WTC11 (cell line): ENCODE measurements around the gene MYH16.

Experiments used
- ATF1 ChIP-seq: sonication (generic); formaldehyde crosslinking; IDR thresholded peaks from 2 replicates; pipeline ENCODE4 v1.8.1; 2023; ENCODE audit warnings: mild to moderate bottlenecking, moderate library complexity, missing genetic modification reagents
- ATF6 ChIP-seq: sonication (generic); formaldehyde crosslinking; IDR thresholded peaks from 2 replicates; pipeline ENCODE4 v1.8.1; 2023; ENCODE audit warnings: mild to moderate bottlenecking, missing genetic modification reagents
- CREB1 ChIP-seq: sonication (generic); formaldehyde crosslinking; IDR thresholded peaks from 2 replicates; pipeline ENCODE4 v1.8.0; 2023; ENCODE audit warnings: mild to moderate bottlenecking, missing genetic modification reagents
- NFYB ChIP-seq: sonication (generic); formaldehyde crosslinking; conservative IDR thresholded peaks from 2 replicates; pipeline ENCODE4 v1.8.0; 2022; ENCODE audit warnings: low read depth, missing genetic modification reagents
- SP1 ChIP-seq: sonication (generic); formaldehyde crosslinking; conservative IDR thresholded peaks from 2 replicates; pipeline ENCODE4 v1.8.1; 2022; ENCODE audit warnings: missing genetic modification reagents
- TP53 ChIP-seq: sonication (generic); formaldehyde crosslinking; IDR thresholded peaks from 2 replicates; pipeline ENCODE4 v1.8.1; 2023; ENCODE audit warnings: mild to moderate bottlenecking, missing genetic modification reagents
- ZNF121 ChIP-seq: sonication (generic); formaldehyde crosslinking; IDR thresholded peaks from 2 replicates; pipeline ENCODE4 v1.8.0; 2023; ENCODE audit warnings: missing genetic modification reagents
- TF ChIP-seq, protein P1 (sequence below): fragments of 200-600 bp; IDR thresholded peaks from 2 replicates; pipeline ENCODE4 v1.8.0; 2022; ENCODE audit warnings: antibody characterized with exemption
- TF ChIP-seq, protein P2 (sequence below): sonication (generic); formaldehyde crosslinking; IDR thresholded peaks from 2 replicates; pipeline ENCODE4 v1.8.0; 2022; ENCODE audit warnings: mild to moderate bottlenecking, missing genetic modification reagents
- TF ChIP-seq, protein P3 (sequence below): sonication (generic); formaldehyde crosslinking; IDR thresholded peaks from 2 replicates; pipeline ENCODE4 v1.8.1; 2023; ENCODE audit warnings: mild to moderate bottlenecking, missing genetic modification reagents, borderline replicate concordance

GRCh38 chr7:99252166-99252895, 20.3 kb upstream of the MYH16 start:
- TF ChIP-seq, protein P1, sequence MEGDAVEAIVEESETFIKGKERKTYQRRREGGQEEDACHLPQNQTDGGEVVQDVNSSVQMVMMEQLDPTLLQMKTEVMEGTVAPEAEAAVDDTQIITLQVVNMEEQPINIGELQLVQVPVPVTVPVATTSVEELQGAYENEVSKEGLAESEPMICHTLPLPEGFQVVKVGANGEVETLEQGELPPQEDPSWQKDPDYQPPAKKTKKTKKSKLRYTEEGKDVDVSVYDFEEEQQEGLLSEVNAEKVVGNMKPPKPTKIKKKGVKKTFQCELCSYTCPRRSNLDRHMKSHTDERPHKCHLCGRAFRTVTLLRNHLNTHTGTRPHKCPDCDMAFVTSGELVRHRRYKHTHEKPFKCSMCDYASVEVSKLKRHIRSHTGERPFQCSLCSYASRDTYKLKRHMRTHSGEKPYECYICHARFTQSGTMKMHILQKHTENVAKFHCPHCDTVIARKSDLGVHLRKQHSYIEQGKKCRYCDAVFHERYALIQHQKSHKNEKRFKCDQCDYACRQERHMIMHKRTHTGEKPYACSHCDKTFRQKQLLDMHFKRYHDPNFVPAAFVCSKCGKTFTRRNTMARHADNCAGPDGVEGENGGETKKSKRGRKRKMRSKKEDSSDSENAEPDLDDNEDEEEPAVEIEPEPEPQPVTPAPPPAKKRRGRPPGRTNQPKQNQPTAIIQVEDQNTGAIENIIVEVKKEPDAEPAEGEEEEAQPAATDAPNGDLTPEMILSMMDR, result no peak
- TF ChIP-seq TP53 (CRISPR knock-in tag), result no peak
- TF ChIP-seq ZNF121 (CRISPR knock-in tag), result no peak
- TF ChIP-seq, protein P2, sequence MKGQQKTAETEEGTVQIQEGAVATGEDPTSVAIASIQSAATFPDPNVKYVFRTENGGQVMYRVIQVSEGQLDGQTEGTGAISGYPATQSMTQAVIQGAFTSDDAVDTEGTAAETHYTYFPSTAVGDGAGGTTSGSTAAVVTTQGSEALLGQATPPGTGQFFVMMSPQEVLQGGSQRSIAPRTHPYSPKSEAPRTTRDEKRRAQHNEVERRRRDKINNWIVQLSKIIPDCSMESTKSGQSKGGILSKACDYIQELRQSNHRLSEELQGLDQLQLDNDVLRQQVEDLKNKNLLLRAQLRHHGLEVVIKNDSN, result no peak
- no peak for TF ChIP-seq ATF1 (CRISPR knock-in tag)
- no peak for TF ChIP-seq CREB1 (CRISPR knock-in tag)
- TF ChIP-seq SP1 (CRISPR knock-in tag), result no peak
- TF ChIP-seq NFYB, result no peak
- TF ChIP-seq, protein P3, sequence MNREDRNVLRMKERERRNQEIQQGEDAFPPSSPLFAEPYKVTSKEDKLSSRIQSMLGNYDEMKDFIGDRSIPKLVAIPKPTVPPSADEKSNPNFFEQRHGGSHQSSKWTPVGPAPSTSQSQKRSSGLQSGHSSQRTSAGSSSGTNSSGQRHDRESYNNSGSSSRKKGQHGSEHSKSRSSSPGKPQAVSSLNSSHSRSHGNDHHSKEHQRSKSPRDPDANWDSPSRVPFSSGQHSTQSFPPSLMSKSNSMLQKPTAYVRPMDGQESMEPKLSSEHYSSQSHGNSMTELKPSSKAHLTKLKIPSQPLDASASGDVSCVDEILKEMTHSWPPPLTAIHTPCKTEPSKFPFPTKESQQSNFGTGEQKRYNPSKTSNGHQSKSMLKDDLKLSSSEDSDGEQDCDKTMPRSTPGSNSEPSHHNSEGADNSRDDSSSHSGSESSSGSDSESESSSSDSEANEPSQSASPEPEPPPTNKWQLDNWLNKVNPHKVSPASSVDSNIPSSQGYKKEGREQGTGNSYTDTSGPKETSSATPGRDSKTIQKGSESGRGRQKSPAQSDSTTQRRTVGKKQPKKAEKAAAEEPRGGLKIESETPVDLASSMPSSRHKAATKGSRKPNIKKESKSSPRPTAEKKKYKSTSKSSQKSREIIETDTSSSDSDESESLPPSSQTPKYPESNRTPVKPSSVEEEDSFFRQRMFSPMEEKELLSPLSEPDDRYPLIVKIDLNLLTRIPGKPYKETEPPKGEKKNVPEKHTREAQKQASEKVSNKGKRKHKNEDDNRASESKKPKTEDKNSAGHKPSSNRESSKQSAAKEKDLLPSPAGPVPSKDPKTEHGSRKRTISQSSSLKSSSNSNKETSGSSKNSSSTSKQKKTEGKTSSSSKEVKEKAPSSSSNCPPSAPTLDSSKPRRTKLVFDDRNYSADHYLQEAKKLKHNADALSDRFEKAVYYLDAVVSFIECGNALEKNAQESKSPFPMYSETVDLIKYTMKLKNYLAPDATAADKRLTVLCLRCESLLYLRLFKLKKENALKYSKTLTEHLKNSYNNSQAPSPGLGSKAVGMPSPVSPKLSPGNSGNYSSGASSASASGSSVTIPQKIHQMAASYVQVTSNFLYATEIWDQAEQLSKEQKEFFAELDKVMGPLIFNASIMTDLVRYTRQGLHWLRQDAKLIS (CRISPR knock-in tag), result no peak
- no peak for TF ChIP-seq ATF6 (CRISPR knock-in tag)
